HG02623 (cell line): Measurements from ENCODE around the gene ARF5.
"Not testable (repeated sequence)": the region's sequence is repeated elsewhere in the genome, so short reads cannot be mapped to it uniquely, and the experiment has no call there.

Experiments
- ATAC-seq: cut with Tn5 transposase; IDR thresholded peaks from one replicate; pipeline ENCODE4 v1.9.1; 2021; ENCODE audit warnings: moderate library complexity; ENCODE audit not compliant: unreplicated experiment

The ARF5 gene

DNA sequence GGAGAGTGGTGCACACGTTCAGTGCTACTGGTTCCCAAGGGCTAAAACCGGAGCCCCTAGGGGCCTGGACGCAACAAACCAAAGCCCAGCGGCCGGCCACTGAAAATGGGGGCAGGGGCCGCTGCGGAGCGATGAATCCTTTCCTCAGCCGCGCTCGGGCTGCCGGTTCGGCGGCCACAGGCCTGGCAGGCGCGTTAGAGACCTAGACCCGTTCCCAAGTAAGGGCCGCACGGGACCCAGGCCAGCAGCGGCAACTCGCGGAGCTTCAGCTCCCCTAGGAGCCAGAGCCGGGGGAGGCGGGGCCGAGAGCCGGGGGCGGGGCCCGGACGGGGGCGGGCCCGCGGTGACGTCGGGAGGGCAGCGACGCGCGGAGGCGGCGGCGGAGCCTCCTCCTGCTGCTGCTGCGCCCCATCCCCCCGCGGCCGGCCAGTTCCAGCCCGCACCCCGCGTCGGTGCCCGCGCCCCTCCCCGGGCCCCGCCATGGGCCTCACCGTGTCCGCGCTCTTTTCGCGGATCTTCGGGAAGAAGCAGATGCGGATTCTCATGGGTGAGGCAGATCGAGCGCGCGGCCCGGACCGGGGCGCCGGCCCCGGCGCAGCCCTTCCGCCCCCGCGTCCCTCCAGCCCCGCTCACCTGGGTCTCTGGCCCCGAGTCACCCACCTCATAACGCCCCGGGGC is at the start of gene ARF5:
ARF5 (plus strand) TSS at position 393 of the 678 bp plus-strand sequence; CDS start at position 481, 88 bp downstream.
- ATAC-seq, result peak; percentile 72

DNA sequence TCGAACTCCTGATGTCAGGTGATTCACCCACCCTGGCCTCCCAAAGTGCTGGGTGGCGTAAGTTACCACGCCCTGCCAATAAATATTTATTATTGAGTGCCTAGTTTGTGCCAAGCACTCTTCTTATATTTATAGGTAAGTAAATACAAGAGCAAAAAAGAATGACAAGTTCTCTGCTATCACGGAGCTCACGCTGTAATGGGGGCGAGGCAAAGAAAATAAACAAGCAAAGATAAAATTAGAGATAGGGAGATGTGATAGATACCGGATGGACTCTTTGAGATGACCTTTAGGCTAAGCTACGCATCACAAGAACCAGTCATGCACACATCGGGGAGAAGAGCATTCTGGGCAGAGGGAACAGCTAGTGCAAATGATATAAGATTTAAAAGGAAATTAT is 49.1 kb upstream of the ARF5 start:
- no peak for ATAC-seq

DNA sequence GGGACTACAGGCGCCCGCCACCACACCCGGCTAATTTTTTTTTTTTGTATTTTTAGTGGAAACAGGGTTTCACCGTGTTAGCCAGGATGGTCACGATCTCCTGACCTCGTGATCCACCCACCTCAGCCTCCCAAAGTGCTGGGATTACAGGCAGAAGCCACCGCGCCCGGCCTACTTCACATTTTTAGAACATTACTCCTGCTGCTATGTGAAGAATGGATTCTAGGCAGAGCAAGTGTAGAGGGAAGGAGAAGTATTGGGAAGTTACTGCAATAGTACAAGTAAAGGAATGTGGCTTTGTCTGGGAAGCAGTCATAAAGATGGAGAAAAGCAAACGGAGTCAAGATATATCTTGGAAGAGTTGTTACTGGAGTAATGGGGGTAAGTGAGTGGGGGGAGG is 47.8 kb upstream of the ARF5 start:
- not testable (repeated sequence) for ATAC-seq

DNA sequence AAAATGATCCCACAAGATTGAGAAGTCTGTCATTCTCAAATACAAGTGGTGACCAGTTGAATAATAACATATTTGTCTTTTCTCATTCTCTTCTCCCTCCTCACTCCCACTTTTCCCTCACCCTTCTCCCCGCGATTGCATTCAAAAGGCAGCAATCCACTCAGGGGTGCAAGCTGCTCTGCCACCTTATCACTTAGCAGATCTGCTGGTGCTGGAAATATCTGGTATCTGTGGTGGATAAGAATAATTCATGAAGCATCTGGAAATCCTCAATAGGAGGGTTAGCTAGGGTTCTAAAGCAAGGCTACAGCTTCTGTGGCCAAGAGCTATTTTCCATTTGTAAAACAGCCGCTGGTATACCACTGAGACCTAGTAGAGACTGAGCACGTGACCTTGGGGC is 46.7 kb upstream of the ARF5 start:
- ATAC-seq, result no peak

DNA sequence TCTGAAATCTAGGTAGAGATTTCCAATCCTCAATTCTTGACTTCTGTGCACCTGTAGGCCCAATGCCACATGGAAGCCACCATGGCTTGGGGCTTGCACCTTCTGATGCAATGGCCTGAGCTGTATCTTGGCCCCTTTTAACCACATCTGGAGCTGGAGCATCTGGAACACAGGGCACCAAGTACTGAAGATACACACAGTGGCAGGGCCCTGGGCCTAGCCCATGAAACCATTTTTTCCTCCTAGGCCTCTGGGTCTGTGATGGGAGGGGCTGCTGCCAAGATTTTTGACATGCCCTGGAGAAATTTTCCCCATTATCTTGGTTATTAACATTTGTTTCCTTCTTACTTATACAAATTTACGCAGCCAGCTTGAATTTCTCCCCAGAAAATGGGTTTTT is 41.9 kb upstream of the ARF5 start:
- no peak for ATAC-seq

DNA sequence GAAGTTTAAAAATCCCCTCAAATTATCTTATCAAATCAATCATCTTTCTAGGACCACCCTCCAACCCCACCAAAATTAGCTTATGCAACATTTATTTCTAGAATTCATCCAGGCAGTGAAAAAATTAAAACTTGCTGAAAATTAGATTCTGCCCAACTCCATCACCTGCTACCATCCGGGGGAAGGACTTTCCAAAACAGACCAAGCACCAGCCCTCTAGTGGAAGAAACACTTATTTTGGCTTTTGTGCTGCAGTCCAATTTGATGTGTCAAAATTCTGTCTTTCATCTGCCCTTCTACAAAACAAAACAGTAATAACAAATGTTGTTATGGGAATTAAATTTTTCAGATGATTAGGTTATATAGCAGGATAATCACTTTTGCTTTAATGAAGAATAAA is 38.0 kb upstream of the ARF5 start:
- no peak for ATAC-seq

DNA sequence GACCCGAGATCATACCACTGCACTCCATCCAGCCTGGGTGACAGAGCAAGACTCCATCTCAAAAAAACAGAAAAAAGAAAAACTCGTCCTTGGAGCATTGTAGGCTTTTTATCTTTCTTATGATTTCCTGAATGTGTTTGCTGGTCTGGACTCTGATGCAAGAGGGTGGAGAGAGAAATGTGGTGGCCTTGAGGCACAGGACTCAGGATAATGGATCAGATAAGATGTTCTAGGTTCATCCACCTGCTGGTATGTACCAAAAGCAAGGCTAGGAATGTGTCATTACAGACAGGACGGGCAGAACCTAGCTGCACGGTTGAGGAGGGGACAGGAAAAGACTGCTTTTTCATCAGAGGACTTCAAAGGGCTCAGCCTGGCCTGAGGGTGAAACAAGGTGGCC is 36.3 kb upstream of the ARF5 start:
- no peak for ATAC-seq

DNA sequence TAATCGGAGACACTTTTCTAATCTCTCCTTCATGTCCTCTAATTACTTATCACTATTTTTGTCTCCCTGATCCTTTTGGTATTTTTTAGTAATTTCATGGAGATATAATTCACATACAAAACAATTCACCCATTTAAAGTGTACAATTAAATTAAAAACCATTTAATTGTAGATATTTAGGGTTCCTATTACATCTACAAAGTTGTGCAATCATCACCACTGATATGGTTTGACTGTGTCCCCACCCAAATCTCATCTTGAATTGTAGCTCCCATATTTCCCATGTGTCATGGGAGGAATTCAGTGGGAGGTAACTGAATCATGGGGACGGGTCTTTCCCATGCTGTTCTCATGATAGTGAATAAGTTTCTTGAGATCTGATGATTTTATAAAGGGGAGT is 31.8 kb upstream of the ARF5 start:
- no peak for ATAC-seq

DNA sequence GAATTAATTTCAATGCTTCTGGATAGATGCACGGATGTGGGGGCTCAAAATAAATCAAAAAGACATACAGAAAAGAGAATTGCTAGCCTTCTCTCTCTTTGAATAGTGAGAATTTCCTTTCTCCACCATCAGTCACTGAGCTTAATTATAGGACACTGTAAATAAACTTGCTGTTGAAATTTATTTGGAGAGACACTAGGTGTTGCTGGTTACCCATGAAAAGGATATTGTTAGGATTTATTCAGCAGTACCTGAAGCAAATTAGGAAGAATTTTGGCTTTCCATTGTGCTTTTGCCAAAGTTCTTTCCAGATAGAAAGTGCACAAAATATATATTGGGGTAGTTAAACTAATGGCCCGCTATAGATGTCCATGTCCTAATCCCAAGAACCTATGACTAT is 30.4 kb upstream of the ARF5 start:
- no peak for ATAC-seq

DNA sequence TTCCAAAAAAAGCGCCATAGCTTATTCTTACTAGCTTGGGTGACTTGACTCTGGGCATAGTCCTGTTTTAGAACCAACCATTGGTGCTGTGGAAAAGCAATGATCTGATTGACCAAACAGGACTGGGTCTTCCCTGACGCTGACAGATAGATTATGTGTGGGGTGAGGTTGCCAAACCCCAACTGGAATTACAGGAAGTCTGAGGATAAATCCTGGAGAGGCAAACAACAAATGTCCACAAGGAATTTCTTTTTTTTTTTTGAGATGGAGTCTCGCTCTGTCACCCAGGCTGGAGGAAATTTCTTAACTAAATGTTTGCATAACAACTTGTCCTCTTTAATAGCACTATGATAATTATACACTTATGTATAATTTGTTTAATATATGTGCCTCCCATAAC is 22.0 kb upstream of the ARF5 start:
- ATAC-seq, result no peak

DNA sequence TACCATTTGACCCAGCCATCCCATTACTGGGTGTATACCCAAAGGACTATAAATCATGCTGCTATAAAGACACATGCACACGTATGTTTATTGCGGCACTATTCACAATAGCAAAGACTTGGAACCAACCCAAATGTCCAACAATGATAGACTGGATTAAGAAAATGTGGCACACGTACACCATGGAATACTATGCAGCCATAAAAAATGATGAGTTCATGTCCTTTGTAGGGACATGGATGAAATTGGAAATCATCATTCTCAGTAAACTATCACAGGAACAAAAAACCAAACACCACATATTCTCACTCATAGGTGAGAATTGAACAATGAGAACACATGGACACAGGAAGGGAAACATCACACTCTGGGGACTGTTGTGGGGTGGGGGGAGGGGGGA is 20.2 kb upstream of the ARF5 start:
- ATAC-seq, result not testable (repeated sequence)

DNA sequence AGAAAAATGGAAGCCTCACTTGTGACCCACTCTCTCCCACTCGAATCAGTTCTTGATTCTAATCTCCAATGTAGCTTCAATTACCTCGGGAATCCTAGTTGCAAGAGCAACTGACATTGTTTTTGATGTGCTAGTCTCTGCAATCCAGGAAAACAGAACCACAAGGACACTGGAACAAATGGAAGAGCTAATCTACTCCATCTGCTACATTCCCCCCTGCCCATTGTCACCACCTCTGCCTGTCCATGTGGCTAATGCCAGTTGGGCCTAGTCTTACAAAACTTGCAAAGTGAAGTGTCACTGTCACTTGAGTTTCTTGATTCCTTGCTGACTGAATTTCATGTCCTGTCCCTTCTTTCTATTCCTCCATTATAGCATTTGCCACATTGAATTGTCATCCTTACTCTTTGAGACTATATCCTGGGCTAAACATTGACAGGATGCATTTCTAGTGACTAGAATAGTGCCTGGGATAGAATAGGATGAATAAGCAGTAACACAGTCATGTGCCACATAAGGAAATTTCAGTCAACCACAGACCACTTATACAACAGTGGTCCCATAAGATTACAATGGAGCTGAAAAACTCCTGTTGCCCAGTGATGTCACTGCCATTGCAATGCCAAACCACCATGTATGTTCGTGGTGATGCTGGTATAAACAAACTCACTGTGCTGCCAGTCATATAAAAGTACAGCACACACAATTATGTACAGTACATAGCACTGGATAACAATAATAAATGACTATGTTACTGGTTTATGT is 16.3 kb upstream of the ARF5 start:
- no peak for ATAC-seq

DNA sequence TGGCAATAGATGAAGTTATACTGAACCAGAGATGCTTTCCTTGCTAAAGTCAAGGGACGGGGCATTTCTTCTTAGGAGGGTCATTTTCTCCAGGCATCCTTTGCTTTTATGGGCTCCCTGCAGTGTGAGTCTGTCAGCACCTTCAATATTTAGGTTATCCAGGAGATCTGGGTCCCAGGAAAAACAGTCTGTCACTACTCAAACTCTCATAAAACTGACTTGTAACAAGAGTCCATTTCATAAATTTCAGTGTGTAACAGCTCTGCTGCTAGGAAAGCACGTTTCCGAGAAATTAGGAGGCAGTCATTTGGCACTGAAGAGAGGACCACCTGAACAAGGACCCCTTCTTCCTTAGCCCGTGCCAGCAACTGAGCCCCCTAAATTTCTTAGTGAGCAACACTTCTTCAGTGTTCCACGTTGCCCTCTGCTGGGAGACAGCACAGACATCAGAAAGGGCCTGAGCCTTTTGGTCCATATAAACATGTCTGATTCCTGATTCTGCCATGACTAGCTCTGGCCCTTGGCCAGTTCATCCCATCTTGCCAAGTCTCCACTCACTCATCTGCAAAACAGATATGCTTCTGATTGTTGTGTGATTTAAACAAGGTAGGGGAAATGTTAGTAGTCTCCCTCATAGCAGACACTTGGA is 10.1 kb upstream of the ARF5 start:
- no peak for ATAC-seq

DNA sequence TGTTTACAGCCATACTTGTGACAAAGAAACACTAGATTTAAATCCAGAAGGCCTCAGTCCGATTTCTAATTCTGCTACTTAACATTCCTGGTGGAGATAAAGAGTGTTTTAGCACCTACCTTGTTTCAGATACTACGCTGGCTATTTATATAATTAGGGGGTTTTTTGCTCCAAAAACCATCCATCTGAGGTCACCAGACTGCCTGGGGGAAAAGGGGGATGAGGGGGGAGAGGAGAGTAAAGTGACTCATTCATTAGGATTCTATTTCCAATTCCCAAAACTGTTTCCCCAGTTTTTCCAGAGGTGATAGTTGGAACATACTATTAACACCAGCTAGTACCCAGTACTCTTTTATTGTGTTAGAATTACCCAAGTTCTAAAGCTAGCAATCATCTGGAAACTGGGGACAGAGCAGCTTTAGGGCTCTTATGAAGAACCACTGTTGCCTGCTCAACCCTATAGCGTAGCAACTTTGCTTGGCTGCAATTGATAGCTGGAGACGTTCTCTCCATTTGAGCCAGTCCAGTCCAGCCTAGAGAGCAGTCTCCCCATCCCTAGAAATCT is 9.4 kb upstream of the ARF5 start:
- ATAC-seq, result no peak

DNA sequence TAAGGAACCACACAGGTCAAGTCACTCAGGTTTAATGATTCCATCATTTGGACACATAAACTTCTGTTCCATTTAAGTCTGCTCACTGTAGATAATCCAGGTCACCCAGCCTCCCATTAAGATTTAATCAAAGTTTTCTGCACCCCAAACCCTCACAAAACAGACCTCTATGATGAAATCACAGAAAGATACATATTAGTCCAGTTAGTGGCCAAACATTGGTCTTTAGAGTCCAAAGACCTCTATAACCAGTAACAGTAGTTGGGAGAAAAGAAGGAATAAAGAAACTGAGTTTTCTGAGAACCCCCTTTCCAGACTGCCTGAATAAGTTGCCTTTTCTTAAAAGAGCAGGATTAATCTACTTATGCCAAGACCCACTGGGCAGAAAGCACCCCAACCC is 7.6 kb upstream of the ARF5 start:
- ATAC-seq, result no peak

DNA sequence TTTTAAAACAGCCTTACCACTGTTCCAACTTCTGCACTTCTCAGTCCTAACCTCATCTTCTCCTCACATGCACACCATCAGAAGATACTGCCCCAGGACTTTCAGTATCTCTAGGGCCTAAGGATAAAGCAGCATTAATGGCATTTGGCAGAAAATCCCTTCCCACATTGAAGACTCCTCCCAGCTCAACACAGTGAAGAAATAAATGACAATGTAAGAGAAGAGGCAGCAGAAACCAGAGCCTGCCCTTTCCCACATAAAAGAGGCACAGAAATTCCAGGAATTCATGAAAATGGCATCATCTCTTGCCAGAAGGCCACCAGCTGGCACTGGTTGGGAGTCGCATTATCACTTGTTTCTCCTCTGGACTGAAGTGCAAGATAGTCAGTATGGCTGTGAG is 6.5 kb upstream of the ARF5 start:
- no peak for ATAC-seq

DNA sequence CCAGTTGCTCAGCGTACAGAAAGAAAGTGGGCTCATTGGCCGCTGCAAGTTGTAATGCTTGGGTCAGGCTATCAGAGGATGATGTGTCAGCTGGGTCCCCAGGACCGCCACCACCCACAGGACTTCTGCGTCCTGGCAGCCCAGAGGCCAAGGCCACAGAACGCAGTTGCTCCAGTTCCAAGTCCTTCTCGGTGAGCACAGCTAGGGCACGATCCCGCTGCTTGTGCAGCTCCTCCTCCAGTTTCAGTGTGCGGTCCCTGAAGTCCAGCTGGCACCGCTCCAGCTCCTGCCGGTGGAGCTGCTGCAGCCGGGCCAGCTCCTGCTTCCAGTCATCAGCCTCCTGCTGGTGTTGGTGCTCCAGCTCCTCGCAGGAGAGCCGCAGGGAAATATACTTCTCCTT is 5.8 kb upstream of the ARF5 start:
- no peak for ATAC-seq

DNA sequence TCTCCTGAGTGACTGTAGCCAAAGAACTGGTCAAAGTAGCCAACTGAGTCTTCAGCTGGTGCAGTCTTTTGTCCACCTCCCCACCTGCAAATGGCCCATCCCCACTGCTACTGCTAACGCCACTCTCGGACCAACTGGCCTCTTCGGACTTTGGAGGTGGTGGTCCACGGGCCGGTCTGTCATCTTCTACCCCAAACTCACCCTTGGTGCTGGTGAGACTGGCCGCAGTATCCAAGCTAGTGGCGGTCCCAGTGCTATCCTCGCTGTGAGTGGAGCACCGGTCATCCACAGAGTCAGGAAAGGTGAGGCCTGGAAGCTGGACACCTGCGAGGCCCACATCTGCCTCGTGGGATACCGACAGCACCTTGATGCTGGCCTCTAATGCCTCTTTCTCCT is 3.6 kb upstream of the ARF5 start:
- ATAC-seq, result no peak

DNA sequence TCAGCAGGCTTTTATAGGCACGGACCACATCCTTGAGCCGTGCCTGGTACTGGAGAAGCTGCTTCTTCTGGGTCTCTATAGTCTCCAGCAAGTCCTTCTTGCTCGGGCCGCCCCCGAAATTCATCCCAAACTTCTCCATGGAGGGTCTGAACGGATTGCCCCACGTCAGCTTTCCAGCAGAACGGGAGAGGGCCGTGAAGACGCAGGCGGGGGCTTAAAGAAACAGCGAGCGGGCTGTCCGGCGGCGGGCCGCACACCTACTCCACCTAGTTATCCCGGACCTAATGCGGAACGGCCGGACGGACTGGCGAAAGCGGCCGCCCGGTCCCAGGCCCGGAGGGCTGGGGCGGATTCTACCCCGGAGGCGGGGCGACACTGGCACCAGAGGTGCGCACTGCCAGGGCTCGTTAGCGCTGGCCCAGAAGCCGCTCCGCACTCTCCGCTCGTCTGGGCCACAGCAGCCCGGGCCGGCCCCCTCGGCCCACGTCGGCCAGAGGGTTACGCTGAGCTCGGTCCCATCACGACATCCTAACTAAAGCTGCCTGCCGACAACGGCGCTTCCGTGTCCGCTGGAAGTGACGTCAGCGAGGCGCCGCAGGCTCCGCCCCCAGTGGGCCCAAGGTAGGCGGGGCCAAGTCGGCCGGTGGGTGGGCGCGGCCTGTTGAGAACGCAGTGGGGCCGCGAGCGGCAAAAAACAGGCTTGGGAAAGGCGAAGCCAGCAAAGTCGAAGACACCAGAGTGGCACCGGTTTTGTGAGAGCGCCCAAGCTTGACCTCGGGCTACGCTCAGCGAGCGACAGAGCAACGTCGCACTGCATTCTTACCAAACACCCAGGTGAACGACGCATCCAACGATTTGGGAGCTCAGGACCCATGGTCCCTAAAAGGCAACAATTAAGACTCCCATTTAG is 2.9 kb upstream of the ARF5 start, which contains the start of gene GCC1:
GCC1 (minus strand) TSS at position 553 of the 910 bp plus-strand sequence; CDS start at position 139, 414 bp downstream.
- ATAC-seq, result peak; percentile 73

DNA sequence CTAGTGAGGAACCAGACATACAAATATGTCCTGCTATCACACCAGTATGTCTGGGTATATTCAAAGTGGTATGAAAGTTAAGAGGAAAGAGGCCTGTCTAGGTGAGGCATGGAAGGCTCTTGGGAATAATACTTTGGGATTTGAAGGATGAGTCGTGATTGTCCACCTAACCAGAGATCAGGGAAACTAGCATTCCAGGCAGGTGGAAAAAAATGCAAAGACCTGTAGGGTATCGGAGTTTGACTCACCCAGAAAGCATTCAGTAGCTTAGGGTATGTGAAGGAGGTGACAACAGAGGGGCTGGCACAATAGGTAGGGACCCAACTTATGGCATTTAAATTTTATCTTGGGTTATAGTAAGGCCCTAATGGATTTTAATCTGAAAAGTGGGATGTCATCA is 1.9 kb upstream of the ARF5 start:
- no peak for ATAC-seq

DNA sequence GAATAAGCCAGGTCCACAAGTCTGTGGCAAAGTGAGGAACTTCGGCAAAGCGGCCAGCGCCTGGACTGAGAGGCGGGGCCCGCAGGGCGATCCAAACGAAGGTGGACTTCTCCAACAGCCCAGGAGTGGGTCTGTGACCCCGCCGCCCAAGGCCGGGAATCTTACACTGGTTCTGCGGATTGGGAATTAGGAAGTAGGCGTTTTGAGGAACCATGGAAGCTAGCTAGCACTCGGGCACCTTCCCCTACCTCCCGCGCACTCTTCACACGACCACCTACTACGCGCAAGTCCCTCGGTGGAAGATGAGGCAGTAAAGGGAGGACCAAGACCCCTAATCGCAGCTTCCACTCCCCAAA is 570 bp upstream of the ARF5 start:
- ATAC-seq, result no peak
